Testis (tissue), 2 donors: ENCODE measurements around the gene CCSAP.

Experiments
- CTCF ChIP-seq, 3 experiments: fragments of 450-650 bp in 2 of 3; fragments of 200-600 bp in 1 of 3; sonication (generic) in 1 of 3; IDR thresholded peaks; one replicate each; pipeline ENCODE4 v1.5.1; 2016 to 2019; ENCODE audit warnings: antibody characterized with exemption in 3 of 3, mild to moderate bottlenecking in 2 of 3, moderate library complexity in 1 of 3
- POLR2A ChIP-seq: fragments of 450-650 bp; IDR thresholded peaks from one replicate; pipeline ENCODE4 v1.6.1; 2017; ENCODE audit warnings: antibody characterized with exemption, mild to moderate bottlenecking, moderate library complexity

DNA sequence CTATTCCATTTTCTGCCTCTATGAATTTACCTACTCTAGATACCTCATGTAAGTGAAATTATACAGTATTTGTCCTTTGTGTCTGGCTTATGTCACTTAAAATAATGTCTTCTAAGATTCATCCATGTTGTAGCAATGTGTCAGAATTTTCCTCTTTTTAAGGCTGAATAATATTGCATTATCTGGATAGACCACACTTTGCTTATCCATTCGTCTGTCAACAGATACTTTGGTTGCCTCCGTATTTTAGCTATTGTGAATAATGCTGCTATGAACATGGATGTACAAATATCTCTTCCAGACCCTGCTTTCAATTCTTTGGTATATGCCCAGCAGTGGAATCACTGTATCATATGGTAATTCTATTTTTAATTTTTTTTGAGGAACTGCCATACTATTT, 10.1 kb upstream of the CCSAP start:
- TF ChIP-seq POLR2A = no peak
- no peak for TF ChIP-seq CTCF (IDR thresholded peaks at IDR 0.05)
